HEK293 (cell line): Measurements from ENCODE around the gene FHIT.

Experiments used
- CTCF ChIA-PET: fragments of 350-600 bp; formaldehyde crosslinking; extraction: SDS; loops from one replicate; lab custom pipeline; 2021; ENCODE audit warnings: antibody characterized with exemption; lab: Yijun Ruan, JAX
- POLR2A ChIA-PET: fragments of 300-600 bp; formaldehyde crosslinking; extraction: SDS; loops from one replicate; lab custom pipeline; 2020; ENCODE audit warnings: antibody characterized with exemption, inconsistent platforms; lab: Yijun Ruan, JAX
- H3K27ac ChIP-seq: fragments of 200-500 bp; sonication (Bioruptor generic); 2 replicates; pipeline ENCODE4 v1.5.1; 2014; ENCODE audit warnings: low read depth, low read length, control low read depth, inconsistent platforms; ENCODE audit errors: extremely low read depth
- H3K36me3 ChIP-seq, 2 experiments: fragments of 200-500 bp in 1 of 2; sonication (Bioruptor generic) in 1 of 2; 1 replicate in 1 of 2; 2 replicates in 1 of 2; pipeline ENCODE4 v1.5.1; 2014 to 2017; ENCODE audit warnings: inconsistent platforms in 2 of 2, low read length in 2 of 2; ENCODE audit not compliant: control insufficient read depth in 2 of 2, insufficient read depth in 1 of 2
- H3K4me1 ChIP-seq: fragments of 200-500 bp; sonication (Bioruptor generic); 2 replicates; pipeline ENCODE4 v1.5.1; 2014; ENCODE audit warnings: mild to moderate bottlenecking, low read length, inconsistent platforms; ENCODE audit not compliant: control insufficient read depth, insufficient read depth
- H3K4me3 ChIP-seq: 2 replicates; pipeline ENCODE4 v1.5.1; 2011; ENCODE audit warnings: low read depth, mild to moderate bottlenecking, control low read depth, low read length, moderate library complexity
- H3K9me3 ChIP-seq: fragments of 200-500 bp; sonication (Bioruptor generic); 2 replicates; pipeline ENCODE4 v1.5.1; 2014; ENCODE audit warnings: low read depth, low read length, inconsistent platforms; ENCODE audit not compliant: control insufficient read depth, insufficient read depth
- BCL6B ChIP-seq: fragments of 450-650 bp; formaldehyde crosslinking; IDR thresholded peaks from 2 replicates; pipeline ENCODE4 v1.5.1; 2017; ENCODE audit warnings: missing biosample characterization, missing genetic modification characterization
- EGR2 ChIP-seq: fragments of 450-650 bp; formaldehyde crosslinking; IDR thresholded peaks from 2 replicates; pipeline ENCODE4 v1.5.1; 2016; ENCODE audit warnings: low read depth, missing biosample characterization, missing genetic modification characterization
- OSR2 ChIP-seq: fragments of 450-650 bp; formaldehyde crosslinking; IDR thresholded peaks from 2 replicates; pipeline ENCODE4 v1.5.1; 2016; ENCODE audit warnings: missing biosample characterization, missing genetic modification characterization
- PRDM6 ChIP-seq: fragments of 450-650 bp; formaldehyde crosslinking; IDR thresholded peaks from 2 replicates; pipeline ENCODE4 v1.5.1; 2017; ENCODE audit warnings: missing biosample characterization, missing genetic modification characterization
- SCRT1 ChIP-seq: fragments of 450-650 bp; formaldehyde crosslinking; IDR thresholded peaks from 2 replicates; pipeline ENCODE4 v1.5.1; 2016; ENCODE audit warnings: missing biosample characterization, missing genetic modification characterization, borderline replicate concordance
- TCF7L2 ChIP-seq: IDR thresholded peaks from 2 replicates; pipeline ENCODE4 v1.6.1; 2011; ENCODE audit warnings: low read depth, mild to moderate bottlenecking, inconsistent platforms, low read length, moderate library complexity, borderline replicate concordance
- TRIM28 ChIP-seq: IDR thresholded peaks from 2 replicates; pipeline ENCODE4 v1.6.1; 2011; ENCODE audit warnings: low read length, control low read depth, borderline replicate concordance
- ZBTB20 ChIP-seq: fragments of 450-650 bp; formaldehyde crosslinking; IDR thresholded peaks from 2 replicates; pipeline ENCODE4 v1.5.1; 2016; ENCODE audit warnings: missing biosample characterization, missing genetic modification characterization
- ZNF549 ChIP-seq: fragments of 450-650 bp; IDR thresholded peaks from 2 replicates; pipeline ENCODE4 v1.5.1; 2018; ENCODE audit warnings: missing biosample characterization, missing genetic modification characterization, mild to moderate bottlenecking, inconsistent platforms, moderate library complexity
- ZNF561 ChIP-seq: fragments of 450-650 bp; IDR thresholded peaks from 2 replicates; pipeline ENCODE4 v1.5.1; 2018; ENCODE audit warnings: missing biosample characterization, missing genetic modification characterization, borderline replicate concordance
- ZNF677 ChIP-seq: fragments of 450-650 bp; IDR thresholded peaks from 2 replicates; pipeline ENCODE4 v1.5.0; 2018; ENCODE audit warnings: missing biosample characterization, mild to moderate bottlenecking, missing genetic modification characterization, moderate library complexity
- ZNF76 ChIP-seq: fragments of 450-650 bp; formaldehyde crosslinking; IDR thresholded peaks from 2 replicates; pipeline ENCODE4; 2016; ENCODE audit warnings: low read depth, missing biosample characterization, missing genetic modification characterization, borderline replicate concordance
- ZNF843 ChIP-seq: fragments of 450-650 bp; formaldehyde crosslinking; IDR thresholded peaks from 2 replicates; pipeline ENCODE4 v1.5.1; 2016; ENCODE audit warnings: missing biosample characterization, missing genetic modification characterization
- ZSCAN30 ChIP-seq: fragments of 450-650 bp; IDR thresholded peaks from 2 replicates; pipeline ENCODE4 v1.5.1; 2018; ENCODE audit warnings: missing biosample characterization, mild to moderate bottlenecking, missing genetic modification characterization, moderate library complexity
- TF ChIP-seq, protein P1 (sequence below): fragments of 450-650 bp; formaldehyde crosslinking; IDR thresholded peaks from 2 replicates; pipeline ENCODE4 v1.5.1; 2016; ENCODE audit warnings: missing biosample characterization, missing genetic modification characterization
- TF ChIP-seq, protein P2 (sequence below): fragments of 450-650 bp; formaldehyde crosslinking; IDR thresholded peaks from 2 replicates; pipeline ENCODE4 v1.5.1; 2016; ENCODE audit warnings: missing biosample characterization, missing genetic modification characterization
- TF ChIP-seq, protein P3 (sequence below): fragments of 450-650 bp; formaldehyde crosslinking; conservative IDR thresholded peaks from 2 replicates; pipeline ENCODE4 v1.5.1; 2016; ENCODE audit warnings: low read depth, missing biosample characterization, missing genetic modification characterization

The FHIT gene

GRCh38 chr3:60812502-60812901, 438.8 kb downstream of the FHIT start:
- Histone ChIP-seq H3K4me1 (peaks cover 3% of the 10 kb centered on the region; the same call in 1 of the 2 replicates), H3K36me3 (no peaks in the 10 kb centered on the region), H3K9me3 (no peaks in the 10 kb centered on the region), H3K4me3 (no peak overlapping the region), H3K27ac (no peak overlapping the region)
- no peak for TF ChIP-seq ZNF76 (tag by site-specific recombination)
- CTCF ChIA-PET, result interaction anchor here (0.6 kb wide), 1 partner anchor 569 kb away, joined by 3 read pairs; no protein-coding TSS in a partner anchor
- POLR2A ChIA-PET, result no interaction called here

- H3K9me3 ChIP-seq, result no peaks in the 10 kb centered on the region
- POLR2A ChIA-PET, result no interaction called here
- TF ChIP-seq ZNF549 (tag by site-specific recombination), result no peak
- peak; percentile 34 for TF ChIP-seq ZBTB20
- TF ChIP-seq SCRT1 (tag by site-specific recombination), result no peak
- TF ChIP-seq ZNF561, result no peak
- TF ChIP-seq, all 188 proteins: peak for 1
- H3K4me3 ChIP-seq, result no peak overlapping the region
- H3K36me3 ChIP-seq, result no peaks in the 10 kb centered on the region
- CTCF ChIA-PET, result interaction anchor here (0.7 kb wide), 1 partner anchor 1419 kb away, joined by 3 read pairs; no protein-coding TSS in a partner anchor
- H3K4me1 ChIP-seq, result peaks cover 3% of the 10 kb centered on the region; the same call in 1 of the 2 replicates
- no peak overlapping the region for H3K27ac ChIP-seq
Observed at GRCh38 chr3:60810881-60811280, 440.4 kb downstream of the FHIT start.

DNA sequence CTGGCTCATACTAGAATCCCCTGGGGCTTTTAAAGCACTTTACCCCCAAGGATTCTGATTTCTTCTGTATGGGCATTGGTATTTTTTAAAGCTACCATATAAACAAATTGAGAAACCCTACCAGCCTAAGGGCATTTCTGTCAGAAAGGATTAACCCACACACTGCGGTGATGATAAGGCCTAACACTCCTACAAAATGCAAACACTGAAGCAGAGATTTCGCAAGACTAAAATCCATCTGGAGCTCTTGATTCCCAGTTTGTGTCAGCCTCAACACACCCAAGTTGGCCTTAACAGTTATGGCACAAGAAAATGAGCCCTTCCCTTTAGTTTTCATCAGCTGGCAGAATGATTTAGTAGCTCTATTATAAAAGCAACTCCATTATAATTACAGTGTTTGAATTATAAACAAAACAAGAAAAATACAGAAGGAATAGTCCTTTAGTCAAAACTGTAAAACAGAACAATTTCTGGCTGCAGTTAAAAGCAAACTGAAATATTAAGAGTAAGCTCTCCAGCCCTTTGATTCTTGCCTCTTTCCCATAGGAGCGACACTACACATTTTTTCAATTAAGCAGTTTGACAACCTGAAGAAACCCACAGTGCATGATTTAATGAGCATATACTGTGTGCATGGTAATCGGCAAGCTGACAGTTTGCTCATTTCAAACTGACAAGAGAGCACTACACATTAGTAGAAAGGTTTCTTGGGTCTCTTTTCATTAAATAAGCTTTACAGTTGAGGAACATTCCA, 441.2 kb downstream of the FHIT start:
- Histone ChIP-seq H3K36me3 (no peaks in the 10 kb centered on the region), H3K4me1 (peaks cover 3% of the 10 kb centered on the region; the same call in 1 of the 2 replicates), H3K4me3 (no peak overlapping the region), H3K27ac (peak overlapping the region; percentile 38), H3K9me3 (no peaks in the 10 kb centered on the region)
- CTCF ChIA-PET, result interaction anchor here (0.7 kb wide), 1 partner anchor 1420 kb away, joined by 3 read pairs; no protein-coding TSS in a partner anchor
- POLR2A ChIA-PET, result no interaction called here
- TF ChIP-seq PRDM6 (tag by site-specific recombination) (peak; percentile 86), ZSCAN30 (tag by site-specific recombination) (no peak), ZNF843 (tag by site-specific recombination) (peak; percentile 56; the same call in 1 of the 2 replicates), TCF7L2 (peak; percentile 33; the same call in 1 of the 2 replicates), EGR2 (peak; percentile 43; the same call in 1 of the 2 replicates), BCL6B (tag by site-specific recombination) (no peak; the same call in 1 of the 2 replicates), ZNF677 (tag by site-specific recombination) (no peak), OSR2 (tag by site-specific recombination) (peak; percentile 84), TRIM28 (peak; percentile 71; the same call in 1 of the 2 replicates)
- TF ChIP-seq, protein P1, sequence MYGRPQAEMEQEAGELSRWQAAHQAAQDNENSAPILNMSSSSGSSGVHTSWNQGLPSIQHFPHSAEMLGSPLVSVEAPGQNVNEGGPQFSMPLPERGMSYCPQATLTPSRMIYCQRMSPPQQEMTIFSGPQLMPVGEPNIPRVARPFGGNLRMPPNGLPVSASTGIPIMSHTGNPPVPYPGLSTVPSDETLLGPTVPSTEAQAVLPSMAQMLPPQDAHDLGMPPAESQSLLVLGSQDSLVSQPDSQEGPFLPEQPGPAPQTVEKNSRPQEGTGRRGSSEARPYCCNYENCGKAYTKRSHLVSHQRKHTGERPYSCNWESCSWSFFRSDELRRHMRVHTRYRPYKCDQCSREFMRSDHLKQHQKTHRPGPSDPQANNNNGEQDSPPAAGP, result no peak
- TF ChIP-seq, protein P2, sequence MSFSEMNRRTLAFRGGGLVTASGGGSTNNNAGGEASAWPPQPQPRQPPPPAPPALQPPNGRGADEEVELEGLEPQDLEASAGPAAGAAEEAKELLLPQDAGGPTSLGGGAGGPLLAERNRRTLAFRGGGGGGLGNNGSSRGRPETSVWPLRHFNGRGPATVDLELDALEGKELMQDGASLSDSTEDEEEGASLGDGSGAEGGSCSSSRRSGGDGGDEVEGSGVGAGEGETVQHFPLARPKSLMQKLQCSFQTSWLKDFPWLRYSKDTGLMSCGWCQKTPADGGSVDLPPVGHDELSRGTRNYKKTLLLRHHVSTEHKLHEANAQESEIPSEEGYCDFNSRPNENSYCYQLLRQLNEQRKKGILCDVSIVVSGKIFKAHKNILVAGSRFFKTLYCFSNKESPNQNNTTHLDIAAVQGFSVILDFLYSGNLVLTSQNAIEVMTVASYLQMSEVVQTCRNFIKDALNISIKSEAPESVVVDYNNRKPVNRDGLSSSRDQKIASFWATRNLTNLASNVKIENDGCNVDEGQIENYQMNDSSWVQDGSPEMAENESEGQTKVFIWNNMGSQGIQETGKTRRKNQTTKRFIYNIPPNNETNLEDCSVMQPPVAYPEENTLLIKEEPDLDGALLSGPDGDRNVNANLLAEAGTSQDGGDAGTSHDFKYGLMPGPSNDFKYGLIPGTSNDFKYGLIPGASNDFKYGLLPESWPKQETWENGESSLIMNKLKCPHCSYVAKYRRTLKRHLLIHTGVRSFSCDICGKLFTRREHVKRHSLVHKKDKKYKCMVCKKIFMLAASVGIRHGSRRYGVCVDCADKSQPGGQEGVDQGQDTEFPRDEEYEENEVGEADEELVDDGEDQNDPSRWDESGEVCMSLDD (tag by site-specific recombination), result no peak
- TF ChIP-seq, protein P3, sequence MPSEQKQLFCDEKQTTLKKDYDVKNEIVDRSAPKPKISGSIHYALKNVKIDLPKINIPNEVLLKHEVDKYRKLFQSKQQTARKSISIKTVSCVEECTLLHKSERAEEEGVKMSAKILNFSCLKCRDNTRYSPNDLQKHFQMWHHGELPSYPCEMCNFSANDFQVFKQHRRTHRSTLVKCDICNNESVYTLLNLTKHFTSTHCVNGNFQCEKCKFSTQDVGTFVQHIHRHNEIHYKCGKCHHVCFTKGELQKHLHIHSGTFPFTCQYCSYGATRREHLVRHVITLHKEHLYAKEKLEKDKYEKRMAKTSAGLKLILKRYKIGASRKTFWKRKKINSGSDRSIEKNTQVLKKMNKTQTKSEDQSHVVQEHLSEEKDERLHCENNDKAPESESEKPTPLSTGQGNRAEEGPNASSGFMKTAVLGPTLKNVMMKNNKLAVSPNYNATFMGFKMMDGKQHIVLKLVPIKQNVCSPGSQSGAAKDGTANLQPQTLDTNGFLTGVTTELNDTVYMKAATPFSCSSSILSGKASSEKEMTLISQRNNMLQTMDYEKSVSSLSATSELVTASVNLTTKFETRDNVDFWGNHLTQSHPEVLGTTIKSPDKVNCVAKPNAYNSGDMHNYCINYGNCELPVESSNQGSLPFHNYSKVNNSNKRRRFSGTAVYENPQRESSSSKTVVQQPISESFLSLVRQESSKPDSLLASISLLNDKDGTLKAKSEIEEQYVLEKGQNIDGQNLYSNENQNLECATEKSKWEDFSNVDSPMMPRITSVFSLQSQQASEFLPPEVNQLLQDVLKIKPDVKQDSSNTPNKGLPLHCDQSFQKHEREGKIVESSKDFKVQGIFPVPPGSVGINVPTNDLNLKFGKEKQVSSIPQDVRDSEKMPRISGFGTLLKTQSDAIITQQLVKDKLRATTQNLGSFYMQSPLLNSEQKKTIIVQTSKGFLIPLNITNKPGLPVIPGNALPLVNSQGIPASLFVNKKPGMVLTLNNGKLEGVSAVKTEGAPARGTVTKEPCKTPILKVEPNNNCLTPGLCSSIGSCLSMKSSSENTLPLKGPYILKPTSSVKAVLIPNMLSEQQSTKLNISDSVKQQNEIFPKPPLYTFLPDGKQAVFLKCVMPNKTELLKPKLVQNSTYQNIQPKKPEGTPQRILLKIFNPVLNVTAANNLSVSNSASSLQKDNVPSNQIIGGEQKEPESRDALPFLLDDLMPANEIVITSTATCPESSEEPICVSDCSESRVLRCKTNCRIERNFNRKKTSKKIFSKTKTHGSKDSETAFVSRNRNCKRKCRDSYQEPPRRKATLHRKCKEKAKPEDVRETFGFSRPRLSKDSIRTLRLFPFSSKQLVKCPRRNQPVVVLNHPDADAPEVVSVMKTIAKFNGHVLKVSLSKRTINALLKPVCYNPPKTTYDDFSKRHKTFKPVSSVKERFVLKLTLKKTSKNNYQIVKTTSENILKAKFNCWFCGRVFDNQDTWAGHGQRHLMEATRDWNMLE (tag by site-specific recombination), result 0 out of 2 replicates have a peak, but pooled peaks have one; percentile 26
